Spleen (tissue), 7 donors: ENCODE measurements around the gene BARX1.

Experiments used
- CTCF ChIP-seq, 11 experiments: fragments of 200-600 bp in 7 of 11; fragments of 450-650 bp in 4 of 11; sonication (generic) in 4 of 11; IDR thresholded peaks in 8 of 11; conservative IDR thresholded peaks in 3 of 11; 1 replicate in 7 of 11; 2 replicates in 4 of 11; pipeline versions ENCODE4 v1.4.0 to v1.8.0; 2016 to 2021; ENCODE audit warnings: antibody characterized with exemption in 11 of 11, inconsistent platforms in 4 of 11, mild to moderate bottlenecking in 1 of 11
- POLR2A ChIP-seq, 3 donors: fragments of 450-650 bp; IDR thresholded peaks; one replicate each; pipeline ENCODE4 v1.5.1; 2017; ENCODE audit warnings: antibody characterized with exemption in 3 of 3, mild to moderate bottlenecking in 1 of 3
- POLR2AphosphoS5 ChIP-seq, 3 donors: sonication (generic); formaldehyde crosslinking; IDR thresholded peaks; one replicate each; pipeline ENCODE4 v1.5.1; 2017; ENCODE audit warnings: antibody characterized with exemption in 3 of 3
- donor health status: DM: no; HTN: no; CAD: no; lungs with moderate emphysema.
- donor health status: DM: no; HTN: no; CAD: no.
- donor health status: DM: no; HTN: no; CAD: no.

GRCh38 chr9:93945400-93946337 is 9.5 kb downstream of the BARX1 start:
- no peak for TF ChIP-seq CTCF (IDR thresholded peaks at IDR 0.05 in 8 of 11, conservative IDR thresholded peaks at IDR 0.05 in 3 of 11)
- no peak for TF ChIP-seq POLR2A (IDR thresholded peaks at IDR 0.05)
- peak in 1 of 3 donors; percentile 22 for TF ChIP-seq POLR2AphosphoS5 (IDR thresholded peaks at IDR 0.05)
